Activated T-cell treated with anti-CD3 and anti-CD28 coated beads, Interleukin-2, amount 50 U/mL, for 48 hours (primary cell): ENCODE results near the gene TNFRSF21.
"Not testable (repeated sequence)": the region's sequence is repeated elsewhere in the genome, so short reads cannot be mapped to it uniquely, and the experiment has no call there.

Experiments used
- DNase-seq, 2 experiments: peaks; one replicate each; pipeline ENCODE4 v3.0.0-alpha.2; 2020

TNFRSF21 gene

GRCh38 chr6:47247227-47247797 lies 62.4 kb downstream of the TNFRSF21 start:
- no peak for DNase-seq

- DNase-seq, result no peak
These were observed 63.2 kb downstream of the TNFRSF21 start for GRCh38 chr6:47246551-47246950.

GRCh38 chr6:47245745-47246371 lies 63.8 kb downstream of the TNFRSF21 start:
- no peak for DNase-seq

- peak; percentile 30 to 55 for DNase-seq
These were observed 67.0 kb downstream of the TNFRSF21 start for GRCh38 chr6:47242483-47243386.

GRCh38 chr6:47241742-47242482 lies 67.8 kb downstream of the TNFRSF21 start:
- no peak for DNase-seq

GRCh38 chr6:47240277-47240890 lies 69.3 kb downstream of the TNFRSF21 start:
- DNase-seq, result no peak

- no peak for DNase-seq
These were observed 70.2 kb downstream of the TNFRSF21 start for GRCh38 chr6:47239546-47239945.

GRCh38 chr6:47238456-47238995 lies 71.2 kb downstream of the TNFRSF21 start:
- DNase-seq, result no peak

GRCh38 chr6:47237196-47237595 lies 72.5 kb downstream of the TNFRSF21 start:
- no peak for DNase-seq

GRCh38 chr6:47235964-47236760 lies 73.5 kb downstream of the TNFRSF21 start:
- no peak for DNase-seq

GRCh38 chr6:47235421-47235820 lies 74.3 kb downstream of the TNFRSF21 start:
- DNase-seq, result no peak

- no peak for DNase-seq
These were observed 75.3 kb downstream of the TNFRSF21 start for GRCh38 chr6:47234266-47234933.

GRCh38 chr6:47231151-47231550 lies 78.6 kb downstream of the TNFRSF21 start:
- DNase-seq, result no peak

- no peak for DNase-seq
These were observed 79.1 kb downstream of the TNFRSF21 start for GRCh38 chr6:47230579-47230978.

- DNase-seq, result no peak
These were observed 80.5 kb downstream of the TNFRSF21 start for GRCh38 chr6:47229255-47229654.

GRCh38 chr6:47228093-47228492 lies 81.6 kb downstream of the TNFRSF21 start:
- not testable (repeated sequence) for DNase-seq

- DNase-seq, result not testable (repeated sequence)
These were observed 86.5 kb downstream of the TNFRSF21 start for GRCh38 chr6:47223251-47223650.

GRCh38 chr6:47221565-47221964 lies 88.1 kb downstream of the TNFRSF21 start:
- no peak for DNase-seq

- DNase-seq, result no peak
These were observed 100.1 kb downstream of the TNFRSF21 start for GRCh38 chr6:47209632-47210031.

GRCh38 chr6:47207261-47207660 lies 102.4 kb downstream of the TNFRSF21 start:
- no peak for DNase-seq

GRCh38 chr6:47206626-47207025 lies 103.1 kb downstream of the TNFRSF21 start:
- DNase-seq, result no peak
